Sigmoid colon (tissue), 3 donors: ENCODE data around the gene DCDC2C.

Experiments used
- POLR2A ChIP-seq, 2 donors: fragments of 450-650 bp; IDR thresholded peaks; one replicate each; pipeline ENCODE4 v1.6.1; 2016; ENCODE audit warnings: antibody characterized with exemption in 2 of 2, mild to moderate bottlenecking in 2 of 2, moderate library complexity in 2 of 2
- TF ChIP-seq, protein P1 (sequence below), 4 experiments: fragments of 450-650 bp in 3 of 4; fragments of 200-600 bp in 1 of 4; IDR thresholded peaks; one replicate each; pipeline ENCODE4 v1.5.1; 2016 to 2019; ENCODE audit warnings: antibody characterized with exemption in 4 of 4, mild to moderate bottlenecking in 3 of 4, moderate library complexity in 2 of 4

DNA sequence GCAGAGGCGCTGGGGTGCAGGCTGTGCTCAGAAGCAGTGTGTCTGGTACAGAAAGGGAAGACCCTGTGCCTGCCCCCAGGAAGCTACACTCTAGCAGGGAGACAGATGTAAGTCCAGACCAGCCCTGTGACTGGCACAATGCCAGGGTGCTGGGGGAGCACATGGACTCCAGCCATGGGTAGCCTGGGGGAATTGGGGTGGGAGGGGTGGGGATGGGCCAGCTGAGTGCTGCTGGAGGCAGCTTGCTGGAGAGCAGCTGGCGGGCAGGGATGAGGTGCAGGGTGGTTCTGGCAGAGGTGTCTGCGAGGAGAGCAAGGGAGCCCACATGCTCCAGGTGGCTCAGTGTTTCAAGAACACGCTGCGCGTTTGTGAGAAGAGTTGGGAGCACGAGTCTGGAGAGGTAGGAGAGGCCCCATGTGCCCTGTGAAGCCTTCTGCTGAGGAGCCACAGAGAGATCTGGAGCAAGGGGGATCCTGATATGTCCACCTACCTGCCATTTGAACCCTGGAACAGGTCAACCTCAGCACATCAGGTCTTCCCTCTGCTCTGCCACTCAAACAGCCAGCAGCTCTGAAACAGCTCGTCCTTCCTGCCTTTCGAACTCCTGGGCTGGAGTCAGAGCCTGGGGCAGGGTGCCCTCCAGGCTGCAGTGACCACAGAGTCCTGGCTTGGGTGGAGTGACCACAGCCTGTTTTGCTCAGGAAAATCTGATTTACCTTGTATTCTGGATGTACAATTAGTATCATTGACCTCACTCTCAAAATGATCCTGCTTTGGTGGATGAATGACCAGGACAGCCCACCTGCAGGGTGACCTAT lies 30.3 kb upstream of the DCDC2C start:
- TF ChIP-seq, protein P1, sequence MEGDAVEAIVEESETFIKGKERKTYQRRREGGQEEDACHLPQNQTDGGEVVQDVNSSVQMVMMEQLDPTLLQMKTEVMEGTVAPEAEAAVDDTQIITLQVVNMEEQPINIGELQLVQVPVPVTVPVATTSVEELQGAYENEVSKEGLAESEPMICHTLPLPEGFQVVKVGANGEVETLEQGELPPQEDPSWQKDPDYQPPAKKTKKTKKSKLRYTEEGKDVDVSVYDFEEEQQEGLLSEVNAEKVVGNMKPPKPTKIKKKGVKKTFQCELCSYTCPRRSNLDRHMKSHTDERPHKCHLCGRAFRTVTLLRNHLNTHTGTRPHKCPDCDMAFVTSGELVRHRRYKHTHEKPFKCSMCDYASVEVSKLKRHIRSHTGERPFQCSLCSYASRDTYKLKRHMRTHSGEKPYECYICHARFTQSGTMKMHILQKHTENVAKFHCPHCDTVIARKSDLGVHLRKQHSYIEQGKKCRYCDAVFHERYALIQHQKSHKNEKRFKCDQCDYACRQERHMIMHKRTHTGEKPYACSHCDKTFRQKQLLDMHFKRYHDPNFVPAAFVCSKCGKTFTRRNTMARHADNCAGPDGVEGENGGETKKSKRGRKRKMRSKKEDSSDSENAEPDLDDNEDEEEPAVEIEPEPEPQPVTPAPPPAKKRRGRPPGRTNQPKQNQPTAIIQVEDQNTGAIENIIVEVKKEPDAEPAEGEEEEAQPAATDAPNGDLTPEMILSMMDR (IDR thresholded peaks at IDR 0.05), result no peak
- TF ChIP-seq POLR2A (IDR thresholded peaks at IDR 0.05), result no peak
